A549 (cell line): Measurements from ENCODE around the gene MCAM. TPM values are rescaled to one million over a fixed set of nuclear protein-coding genes. Genes with fewer than 3 reads are reported as not detected.

Source experiments
- ATAC-seq, 2 experiments: fragments of 200-7000 bp in 1 of 2; fragments of >200 bp in 1 of 2; cut with Nextera tagmentation in 1 of 2; cut with Tn5 transposase in 1 of 2; 3 replicates each; pipeline versions ENCODE4 v1.8.0 to v1.9.1; 2018 to 2020; ENCODE audit warnings: mild to moderate bottlenecking in 1 of 2, moderate library complexity in 1 of 2
- CTCF ChIA-PET: fragments of 300-600 bp; sonication (Branson Sonifier 250); formaldehyde crosslinking; extraction: SDS; loops from one replicate; lab custom pipeline; 2021; ENCODE audit warnings: antibody characterized with exemption, inconsistent platforms; lab: Yijun Ruan, JAX
- POLR2A ChIA-PET: fragments of 350-600 bp; formaldehyde crosslinking; extraction: SDS; loops from one replicate; lab custom pipeline; 2021; ENCODE audit warnings: antibody characterized with exemption, inconsistent platforms; lab: Yijun Ruan, JAX
- DNase-seq, 2 experiments: peaks; one replicate each; pipeline versions ENCODE4 v3.0.0 to v3.0.0-alpha.2; 2011 to 2016; ENCODE audit warnings: low read depth in 1 of 2, low spot score in 1 of 2
- FAIRE-seq: peaks from 2 replicates; lab custom pipeline; 2011; peaks lifted over from hg19 to GRCh38; lab: Jason Lieb, UNC
- H3K27ac ChIP-seq, 2 experiments: fragments of >200 bp; sonication (Bioruptor Twin); formaldehyde crosslinking; 3 replicates each; pipeline ENCODE4 v1.5.1; 2016 to 2017
- H3K4me1 ChIP-seq: fragments of >200 bp; sonication (Bioruptor Twin); formaldehyde crosslinking; 3 replicates; pipeline ENCODE4 v1.6.1; 2016
- H3K4me2 ChIP-seq: fragments of >200 bp; sonication (Bioruptor Twin); formaldehyde crosslinking; 3 replicates; pipeline ENCODE4 v1.6.1; 2016
- H3K4me3 ChIP-seq: fragments of >200 bp; sonication (Bioruptor Twin); formaldehyde crosslinking; 3 replicates; pipeline ENCODE4 v1.5.1; 2016
- H3K9me3 ChIP-seq: fragments of >200 bp; sonication (Bioruptor Twin); formaldehyde crosslinking; 3 replicates; pipeline ENCODE4 v1.6.1; 2016
- BHLHE40 ChIP-seq: IDR thresholded peaks from 2 replicates; pipeline ENCODE4 v1.6.1; 2012; ENCODE audit warnings: low read depth, low read length, inconsistent platforms
- CBX2 ChIP-seq: fragments of 200-600 bp; sonication (generic); IDR thresholded peaks from 2 replicates; pipeline ENCODE4 v1.6.1; 2016; ENCODE audit warnings: low read depth, mild to moderate bottlenecking, borderline replicate concordance
- CHD2 ChIP-seq: fragments of 150-350 bp; IDR thresholded peaks from 2 replicates; pipeline ENCODE4 v1.6.1; 2014; ENCODE audit warnings: low read length; ENCODE audit not compliant: partially characterized antibody
- CHD4 ChIP-seq: fragments of 200-600 bp; sonication (generic); IDR thresholded peaks from 2 replicates; pipeline ENCODE4 v1.6.1; 2016; ENCODE audit warnings: antibody characterized with exemption, mild to moderate bottlenecking, borderline replicate concordance
- EHF ChIP-seq: fragments of 250-450 bp; sonication (Bioruptor Pico); IDR thresholded peaks from 2 replicates; pipeline ENCODE4 v1.5.0; 2020; ENCODE audit warnings: mild to moderate bottlenecking
- EP300 ChIP-seq, 2 experiments: fragments of >200 bp; sonication (Bioruptor Twin); formaldehyde crosslinking; IDR thresholded peaks; 2 replicates in 1 of 2; 3 replicates in 1 of 2; pipeline ENCODE4 v1.6.1; 2016 to 2017
- FOSB ChIP-seq: fragments of 250-450 bp; sonication (Bioruptor Pico); IDR thresholded peaks from 2 replicates; pipeline ENCODE4 v1.5.0; 2020; ENCODE audit warnings: mild to moderate bottlenecking, moderate library complexity
- FOSL2 ChIP-seq, 2 experiments: fragments of 450-650 bp in 1 of 2; fragments of >200 bp in 1 of 2; sonication (Bioruptor Twin) in 1 of 2; formaldehyde crosslinking; IDR thresholded peaks; 2 replicates each; pipeline versions ENCODE4 v1.5.0 to v1.6.1; 2016 to 2020; ENCODE audit warnings: mild to moderate bottlenecking in 1 of 2, moderate library complexity in 1 of 2
- GATA3 ChIP-seq: IDR thresholded peaks from 2 replicates; pipeline ENCODE4 v1.6.1; 2012; ENCODE audit warnings: borderline replicate concordance
- HOXA7 ChIP-seq: fragments of 250-450 bp; sonication (Bioruptor Pico); IDR thresholded peaks from 2 replicates; pipeline ENCODE4 v1.5.0; 2020; ENCODE audit warnings: mild to moderate bottlenecking, moderate library complexity
- HOXB5 ChIP-seq: fragments of 250-450 bp; sonication (Bioruptor Pico); IDR thresholded peaks from 2 replicates; pipeline ENCODE4 v1.5.0; 2020; ENCODE audit warnings: mild to moderate bottlenecking, moderate library complexity
- JUNB ChIP-seq: fragments of >200 bp; sonication (Bioruptor Twin); formaldehyde crosslinking; IDR thresholded peaks from 2 replicates; pipeline ENCODE4 v1.6.1; 2016
- KDM1A ChIP-seq: fragments of 200-600 bp; sonication (generic); IDR thresholded peaks from 2 replicates; pipeline ENCODE4 v1.6.1; 2016; ENCODE audit warnings: low read depth, mild to moderate bottlenecking
- KDM5A ChIP-seq: fragments of 200-600 bp; sonication (generic); IDR thresholded peaks from 2 replicates; pipeline ENCODE4 v1.6.1; 2016; ENCODE audit warnings: antibody characterized with exemption, mild to moderate bottlenecking
- MAZ ChIP-seq: fragments of 150-350 bp; IDR thresholded peaks from 2 replicates; pipeline ENCODE4 v1.6.1; 2014; ENCODE audit warnings: antibody characterized with exemption, low read depth, low read length, borderline replicate concordance
- NFE2L2 ChIP-seq: fragments of 150-350 bp; conservative IDR thresholded peaks from 2 replicates; pipeline ENCODE4 v1.6.1; 2014; ENCODE audit warnings: low read length
- NR3C1 ChIP-seq: fragments of >200 bp; sonication (Bioruptor Twin); formaldehyde crosslinking; IDR thresholded peaks from 3 replicates; pipeline ENCODE4 v1.6.1; 2017
- RAD21 ChIP-seq, 2 experiments: fragments of >200 bp in 1 of 2; sonication (Bioruptor Twin) in 1 of 2; formaldehyde crosslinking in 1 of 2; IDR thresholded peaks in 1 of 2; conservative IDR thresholded peaks in 1 of 2; 2 replicates in 1 of 2; 3 replicates in 1 of 2; pipeline ENCODE4 v1.6.1; 2012 to 2018; ENCODE audit warnings: inconsistent platforms in 1 of 2
- RARB ChIP-seq: fragments of 250-450 bp; sonication (Bioruptor Pico); IDR thresholded peaks from 2 replicates; pipeline ENCODE4 v1.8.0; 2021; ENCODE audit warnings: mild to moderate bottlenecking, moderate library complexity
- RFX5 ChIP-seq: fragments of 450-650 bp; IDR thresholded peaks from 2 replicates; pipeline ENCODE4 v1.7.1; 2014; ENCODE audit warnings: antibody characterized with exemption, mild to moderate bottlenecking, moderate library complexity
- TP53 ChIP-seq: fragments of 250-450 bp; sonication (Bioruptor Pico); IDR thresholded peaks from 2 replicates; pipeline ENCODE4 v1.5.0; 2021; ENCODE audit warnings: mild to moderate bottlenecking, moderate library complexity
- ZSCAN20 ChIP-seq: fragments of 250-450 bp; sonication (Bioruptor Pico); IDR thresholded peaks from 2 replicates; pipeline ENCODE4 v1.8.0; 2022; ENCODE audit warnings: mild to moderate bottlenecking, moderate library complexity
- whole genome bisulfite sequencing: methylation state at CpG from one replicate; pipeline ENCODE4 v1.1.6; 2017; ENCODE audit errors: missing lambda C conversion rate; 5-methylcytosine and 5-hydroxymethylcytosine counted together
- polyA plus RNA-seq, 4 experiments: library from polyadenylated mRNA; depleted of rRNA in 3 of 4; stranded (reverse); fragments of >200 nt; fragmentation: RNase III in 1 of 4; extraction: RNeasy Plus Mini Kit Qiagen cat#74134 plus additional on column Dnase treatment in 1 of 4; gene quantifications; 2 replicates in 3 of 4; 3 replicates in 1 of 4; pipeline ENCODE4 v1.2.3, GENCODE V29; 2011 to 2017
- TF ChIP-seq, protein P1 (sequence below): IDR thresholded peaks from 2 replicates; pipeline ENCODE4 v1.6.1; 2012
- TF ChIP-seq, protein P2 (sequence below): fragments of >200 bp; sonication (Bioruptor Twin); formaldehyde crosslinking; IDR thresholded peaks from 3 replicates; pipeline ENCODE4 v1.6.1; 2016
- TF ChIP-seq, protein P3 (sequence below): IDR thresholded peaks from 2 replicates; pipeline ENCODE4 v1.6.1; 2012
- TF ChIP-seq, protein P4 (sequence below): IDR thresholded peaks from 2 replicates; pipeline ENCODE4 v1.6.1; 2012; ENCODE audit warnings: low read depth, borderline replicate concordance

MCAM gene
- polyA plus RNA-seq, 2 of the 4 experiments (the other 2 are of a cell fraction) = 5.4 to 14.9 TPM

DNA sequence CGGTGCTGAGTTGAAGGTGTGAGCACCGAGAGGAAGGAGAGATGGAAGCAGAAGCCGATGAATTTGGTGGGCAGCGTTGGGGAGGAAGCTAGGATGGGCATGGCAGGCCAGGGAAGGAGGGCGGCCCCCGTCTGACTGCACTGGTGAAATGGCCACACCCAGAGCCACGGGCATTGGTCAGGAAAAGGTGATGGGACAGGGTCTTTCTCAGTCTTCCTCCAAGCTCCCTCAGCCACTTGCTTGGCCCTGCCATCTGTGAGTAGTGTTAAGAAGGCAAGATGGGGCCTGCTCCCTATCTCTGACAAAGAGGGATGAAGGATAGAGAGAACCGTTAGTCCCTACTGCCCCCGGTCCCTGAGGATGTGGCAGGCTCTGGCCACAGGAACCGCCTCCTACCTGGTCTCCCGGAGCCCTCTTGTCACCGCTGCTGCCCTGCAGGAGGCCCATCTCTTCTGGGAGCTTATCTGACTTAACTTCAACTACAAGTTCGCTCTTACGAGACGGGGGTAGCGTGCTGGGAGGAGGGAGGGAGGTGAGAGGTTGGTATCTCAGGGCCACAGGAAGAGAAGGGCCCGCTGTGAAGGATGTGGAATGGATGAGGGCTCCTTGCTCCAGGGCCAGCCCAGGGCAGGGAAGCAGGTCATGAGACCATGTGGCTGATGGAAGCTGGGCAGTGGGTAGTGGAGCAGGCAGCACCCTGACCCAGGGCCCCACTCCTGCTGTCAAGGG is 6.8 kb downstream of the MCAM start:
- POLR2A ChIA-PET = interaction anchor here (0.5 kb wide), 1 partner anchor 225 kb away, joined by 6 read pairs; no protein-coding TSS in a partner anchor
- H3K4me3 ChIP-seq = no peak overlapping the region
- no peak overlapping the region for H3K4me2 ChIP-seq
- CTCF ChIA-PET = interaction anchor here (0.8 to 2.6 kb wide), 5 partner anchors 9 to 141 kb away, joined by 3 to 12 read pairs (median 4); partner anchors contain the start of genes CBL and NLRX1
- ATAC-seq (no peak), FAIRE-seq (no peak), DNase-seq (no peak)
- 92% methylated on average over 12 of the region's 17 CpGs for WGBS
- no peak for TF ChIP-seq EHF (CRISPR knock-in tag)
- TF ChIP-seq FOSB (CRISPR knock-in tag) = no peak
- TF ChIP-seq MAZ = no peak
- no peak for TF ChIP-seq KDM5A
- TF ChIP-seq, protein P1, sequence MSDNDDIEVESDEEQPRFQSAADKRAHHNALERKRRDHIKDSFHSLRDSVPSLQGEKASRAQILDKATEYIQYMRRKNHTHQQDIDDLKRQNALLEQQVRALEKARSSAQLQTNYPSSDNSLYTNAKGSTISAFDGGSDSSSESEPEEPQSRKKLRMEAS = no peak
- no peak for TF ChIP-seq RFX5
- TF ChIP-seq RARB (CRISPR knock-in tag) = no peak
- no peak for TF ChIP-seq HOXA7 (CRISPR knock-in tag)
- TF ChIP-seq, protein P2, sequence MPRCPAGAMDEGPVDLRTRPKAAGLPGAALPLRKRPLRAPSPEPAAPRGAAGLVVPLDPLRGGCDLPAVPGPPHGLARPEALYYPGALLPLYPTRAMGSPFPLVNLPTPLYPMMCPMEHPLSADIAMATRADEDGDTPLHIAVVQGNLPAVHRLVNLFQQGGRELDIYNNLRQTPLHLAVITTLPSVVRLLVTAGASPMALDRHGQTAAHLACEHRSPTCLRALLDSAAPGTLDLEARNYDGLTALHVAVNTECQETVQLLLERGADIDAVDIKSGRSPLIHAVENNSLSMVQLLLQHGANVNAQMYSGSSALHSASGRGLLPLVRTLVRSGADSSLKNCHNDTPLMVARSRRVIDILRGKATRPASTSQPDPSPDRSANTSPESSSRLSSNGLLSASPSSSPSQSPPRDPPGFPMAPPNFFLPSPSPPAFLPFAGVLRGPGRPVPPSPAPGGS = no peak
- TF ChIP-seq BHLHE40 = no peak
- TF ChIP-seq NFE2L2 = no peak
- no peak for TF ChIP-seq GATA3
- no peak for TF ChIP-seq ZSCAN20
- no peak for TF ChIP-seq TP53 (CRISPR knock-in tag)
- H3K27ac ChIP-seq = no peak overlapping the region
- no peaks in the 10 kb centered on the region for H3K9me3 ChIP-seq
- H3K4me1 ChIP-seq = peaks cover under 1% of the 10 kb centered on the region; the same call in 2 of the 3 replicates

DNA sequence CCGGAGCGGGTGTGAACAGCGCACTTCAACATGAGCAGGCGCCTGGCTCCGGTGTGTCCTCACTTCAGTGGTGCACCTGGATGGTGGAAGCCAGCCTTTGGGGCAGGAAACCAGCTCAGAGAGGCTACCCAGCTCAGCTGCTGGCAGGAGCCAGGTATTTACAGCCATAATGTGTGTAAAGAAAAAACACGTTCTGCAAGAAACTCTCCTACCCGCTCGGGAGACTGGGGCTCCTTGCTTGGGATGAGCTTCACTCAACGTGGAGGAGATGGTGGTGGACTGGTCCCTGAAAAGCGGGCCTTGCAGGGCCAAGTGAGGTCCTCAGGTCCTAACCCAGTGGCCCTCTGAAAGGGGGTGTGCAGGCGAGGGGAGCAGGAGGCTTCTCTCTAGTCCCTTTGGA is 7.5 kb downstream of the MCAM start:
- Histone ChIP-seq H3K9me3 (no peaks in the 10 kb centered on the region), H3K4me1 (no peaks in the 10 kb centered on the region), H3K27ac (no peak overlapping the region), H3K4me2 (no peak overlapping the region), H3K4me3 (no peak overlapping the region)
- TF ChIP-seq CHD2 = no peak
- TF ChIP-seq FOSL2 (IDR thresholded peaks at IDR 0.05) = no peak
- no peak for TF ChIP-seq FOSL2 (CRISPR knock-in tag; IDR thresholded peaks at IDR 0.05)
- no peak for TF ChIP-seq JUNB
- TF ChIP-seq EP300 (IDR thresholded peaks at IDR 0.05) = no peak
- TF ChIP-seq RAD21 (conservative IDR thresholded peaks at IDR 0.05 in 1 of 2, IDR thresholded peaks at IDR 0.05 in 1 of 2) = no peak
- no peak for TF ChIP-seq GATA3
- no peak for TF ChIP-seq CBX2
- TF ChIP-seq KDM1A = no peak
- TF ChIP-seq, protein P3, sequence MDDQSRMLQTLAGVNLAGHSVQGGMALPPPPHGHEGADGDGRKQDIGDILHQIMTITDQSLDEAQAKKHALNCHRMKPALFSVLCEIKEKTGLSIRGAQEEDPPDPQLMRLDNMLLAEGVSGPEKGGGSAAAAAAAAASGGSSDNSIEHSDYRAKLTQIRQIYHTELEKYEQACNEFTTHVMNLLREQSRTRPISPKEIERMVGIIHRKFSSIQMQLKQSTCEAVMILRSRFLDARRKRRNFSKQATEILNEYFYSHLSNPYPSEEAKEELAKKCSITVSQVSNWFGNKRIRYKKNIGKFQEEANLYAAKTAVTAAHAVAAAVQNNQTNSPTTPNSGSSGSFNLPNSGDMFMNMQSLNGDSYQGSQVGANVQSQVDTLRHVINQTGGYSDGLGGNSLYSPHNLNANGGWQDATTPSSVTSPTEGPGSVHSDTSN = no peak
- no peak for TF ChIP-seq TP53 (CRISPR knock-in tag)
- TF ChIP-seq BHLHE40 = no peak
- no peak for TF ChIP-seq HOXB5 (CRISPR knock-in tag)
- no peak for TF ChIP-seq NR3C1
- no peak for TF ChIP-seq CHD4
- no peak for TF ChIP-seq HOXA7 (CRISPR knock-in tag)
- TF ChIP-seq, protein P4, sequence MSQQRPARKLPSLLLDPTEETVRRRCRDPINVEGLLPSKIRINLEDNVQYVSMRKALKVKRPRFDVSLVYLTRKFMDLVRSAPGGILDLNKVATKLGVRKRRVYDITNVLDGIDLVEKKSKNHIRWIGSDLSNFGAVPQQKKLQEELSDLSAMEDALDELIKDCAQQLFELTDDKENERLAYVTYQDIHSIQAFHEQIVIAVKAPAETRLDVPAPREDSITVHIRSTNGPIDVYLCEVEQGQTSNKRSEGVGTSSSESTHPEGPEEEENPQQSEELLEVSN = no peak
- no peak for FAIRE-seq
- ATAC-seq = no peak
- no peak for DNase-seq
- 92% methylated on average over 10 of the region's 11 CpGs for WGBS
- CTCF ChIA-PET = interaction anchor here (0.8 to 6.9 kb wide), 8 partner anchors 10 to 141 kb away, joined by 3 to 43 read pairs (median 4); partner anchors contain the start of genes CBL and NLRX1
- POLR2A ChIA-PET = no interaction called here
